ENCODE measurements around the gene AXIN1.
"Not testable (repeated sequence)": the region's sequence is repeated elsewhere in the genome, so short reads cannot be mapped to it uniquely, and the experiment has no call there.

AXIN1 gene

GRCh38 chr16:381012-381788, 28.7 kb upstream of the AXIN1 start:
- DNase-seq = no peak

GRCh38 chr16:380762-381011, 28.2 kb upstream of the AXIN1 start:
- no peak for DNase-seq

GRCh38 chr16:379961-380761, 27.6 kb upstream of the AXIN1 start:
- no peak for DNase-seq

GRCh38 chr16:379183-379960, 26.8 kb upstream of the AXIN1 start:
- DNase-seq = no peak

GRCh38 chr16:378821-379182, 26.3 kb upstream of the AXIN1 start:
- no peak for DNase-seq

GRCh38 chr16:378113-378820, 25.7 kb upstream of the AXIN1 start:
- DNase-seq = not testable (repeated sequence)

- no peak for DNase-seq
Observed at GRCh38 chr16:377419-377951, 25.0 kb upstream of the AXIN1 start.

- no peak for DNase-seq
Observed at GRCh38 chr16:376817-377418, 24.4 kb upstream of the AXIN1 start.

GRCh38 chr16:375927-376816, 23.6 kb upstream of the AXIN1 start:
- DNase-seq = no peak

GRCh38 chr16:375212-375611, 22.7 kb upstream of the AXIN1 start:
- DNase-seq = no peak

- no peak for DNase-seq
Observed at GRCh38 chr16:374616-374926, 22.0 kb upstream of the AXIN1 start.

GRCh38 chr16:373848-374615, 21.5 kb upstream of the AXIN1 start:
- no peak for DNase-seq

- DNase-seq = no peak
Observed at GRCh38 chr16:373020-373598, 20.6 kb upstream of the AXIN1 start.

GRCh38 chr16:372302-372983, 19.9 kb upstream of the AXIN1 start:
- no peak for DNase-seq

GRCh38 chr16:371515-372301, 19.2 kb upstream of the AXIN1 start:
- no peak for DNase-seq

- no peak for DNase-seq
Observed at GRCh38 chr16:370979-371514, 18.5 kb upstream of the AXIN1 start.

- DNase-seq = peak; percentile 92
Observed at GRCh38 chr16:370443-370842, 17.9 kb upstream of the AXIN1 start, which contains the start of gene MRPL28. TSS of gene MRPL28 (minus strand) at chr16:370538. CDS start at chr16:370218, 320 bp downstream.

GRCh38 chr16:369866-370436, 17.4 kb upstream of the AXIN1 start:
- DNase-seq = no peak
